H1 (cell line): Measurements from ENCODE around the gene ZBTB7B. TPM values are rescaled to one million over a fixed set of nuclear protein-coding genes. Genes with fewer than 3 reads are reported as not detected.

Experiments used
- BCL11A ChIP-seq, 2 experiments: IDR thresholded peaks; one replicate each; pipeline ENCODE4 v1.6.1; 2011; ENCODE audit warnings: low read depth in 2 of 2, low read length in 2 of 2, mild to moderate bottlenecking in 2 of 2
- BRCA1 ChIP-seq: IDR thresholded peaks from 2 replicates; pipeline ENCODE4 v1.6.1; 2012; ENCODE audit warnings: low read depth, low read length, improper control_type of control experiment
- CHD2 ChIP-seq: IDR thresholded peaks from 2 replicates; pipeline ENCODE4 v1.6.1; 2012; ENCODE audit warnings: low read length, improper control_type of control experiment
- HDAC6 ChIP-seq: IDR thresholded peaks from one replicate; pipeline ENCODE4 v1.7.1; 2012; ENCODE audit warnings: low read depth, mild to moderate bottlenecking, inconsistent platforms, low read length, moderate library complexity
- SAP30 ChIP-seq: fragments of 300-600 bp; sonication (generic); IDR thresholded peaks from 2 replicates; pipeline ENCODE4 v1.7.1; 2012; ENCODE audit warnings: low read length, moderate library complexity, mild to moderate bottlenecking, inconsistent platforms; ENCODE audit not compliant: insufficient read depth, insufficient replicate concordance
- SIN3A ChIP-seq, 2 experiments: IDR thresholded peaks in 1 of 2; conservative IDR thresholded peaks in 1 of 2; 2 replicates each; pipeline ENCODE4 v1.6.1; 2011 to 2012; ENCODE audit warnings: low read length in 2 of 2, improper control_type of control experiment in 1 of 2, low read depth in 1 of 2, mild to moderate bottlenecking in 1 of 2
- SIX5 ChIP-seq: IDR thresholded peaks from 2 replicates; pipeline ENCODE4 v1.6.1; 2011; ENCODE audit warnings: mild to moderate bottlenecking, low read depth, low read length
- polyA plus RNA-seq, 7 experiments: library from polyadenylated mRNA; depleted of rRNA in 3 of 7; stranded (reverse) in 5 of 7; unstranded in 2 of 7; fragments of >200 nt in 5 of 7; fragments of 200-250 nt in 2 of 7; gene quantifications; 1 replicate in 5 of 7; 2 replicates in 1 of 7; 4 replicates in 1 of 7; pipeline versions ENCODE4 v1.2.1 to v1.2.3, GENCODE V29; 2011 to 2013; ENCODE audit warnings: missing spikeins in 2 of 7, mixed read lengths in 2 of 7
- total RNA-seq: library from RNA; stranded (reverse); fragmentation: NEBNext Ultra II Directional; extraction: Animal tissue kit (Norgen Biotek cat#: 25700); gene quantifications from 2 replicates; pipeline ENCODE4 v1.2.1, GENCODE V29; 2021

The ZBTB7B gene
- total and polyA plus RNA-seq, 2 of the 8 experiments (the other 6 are each of a cell fraction or from before 2014, with no cell fraction given), result 24.5 to 36.9 TPM

- TF ChIP-seq SAP30 (no peak), HDAC6 (no peak), SIN3A (conservative IDR thresholded peaks at IDR 0.05 in 1 of 2, IDR thresholded peaks at IDR 0.05 in 1 of 2; ENCODE audit: low read depth in 1 of 2, low read length in 2 of 2) (no peak), SIX5 (no peak), BCL11A (IDR thresholded peaks at IDR 0.05; ENCODE audit: low read depth in 2 of 2, low read length in 2 of 2) (no peak), BRCA1 (no peak), CHD2 (no peak)
Observed at GRCh38 chr1:154969246-154969645, 33.4 kb upstream of the ZBTB7B start (continued).
